H9 (cell line): ENCODE results near the gene MPP2. TPM values are rescaled to one million over a fixed set of nuclear protein-coding genes. Genes with fewer than 3 reads are reported as not detected.
"Not testable (repeated sequence)": the region's sequence is repeated elsewhere in the genome, so short reads cannot be mapped to it uniquely, and the experiment has no call there.

Experiments used
- DNase-seq: peaks from one replicate; pipeline ENCODE4 v3.0.0-alpha.2; 2017
- H2AFZ ChIP-seq: one replicate; pipeline ENCODE4 v1.6.1; 2013; ENCODE audit warnings: mild to moderate bottlenecking, low read length, control low read depth, moderate library complexity
- H2AK5ac ChIP-seq: 2 replicates; pipeline ENCODE4 v1.6.1; 2013; ENCODE audit warnings: low read length, control low read depth, mixed read lengths; ENCODE audit not compliant: insufficient read length
- H2BK120ac ChIP-seq: one replicate; pipeline ENCODE4 v1.6.1; 2013; ENCODE audit warnings: low read depth, mild to moderate bottlenecking, low read length, control low read depth, inconsistent platforms; ENCODE audit not compliant: poor library complexity, severe bottlenecking
- H2BK12ac ChIP-seq: 2 replicates; pipeline ENCODE4 v1.6.1; 2013; ENCODE audit warnings: low read length, control low read depth, mixed read lengths, low read depth; ENCODE audit not compliant: insufficient read length
- H2BK15ac ChIP-seq: 2 replicates; pipeline ENCODE4 v1.6.1; 2013; ENCODE audit warnings: low read depth, low read length, control low read depth
- H2BK20ac ChIP-seq: one replicate; pipeline ENCODE4 v1.6.1; 2013; ENCODE audit warnings: low read depth, mild to moderate bottlenecking, low read length, control low read depth, inconsistent platforms; ENCODE audit not compliant: poor library complexity, severe bottlenecking
- H2BK5ac ChIP-seq: 2 replicates; pipeline ENCODE4 v1.6.1; 2013; ENCODE audit warnings: low read length, control low read depth, mixed read lengths; ENCODE audit not compliant: insufficient read length
- H3K14ac ChIP-seq: 2 replicates; pipeline ENCODE4 v1.6.1; 2013; ENCODE audit warnings: low read length, control low read depth; ENCODE audit not compliant: insufficient read depth
- H3K18ac ChIP-seq: 2 replicates; pipeline ENCODE4 v1.6.1; 2013; ENCODE audit warnings: low read depth, mild to moderate bottlenecking, mixed read lengths, low read length, control low read depth; ENCODE audit not compliant: insufficient read length
- H3K23ac ChIP-seq: 2 replicates; pipeline ENCODE4 v1.6.1; 2013; ENCODE audit warnings: low read length, control low read depth, mixed read lengths, low read depth; ENCODE audit not compliant: insufficient read length
- H3K23me2 ChIP-seq: 2 replicates; pipeline ENCODE4 v1.6.1; 2013; ENCODE audit warnings: low read depth, mild to moderate bottlenecking, mixed read lengths, low read length, control low read depth; ENCODE audit not compliant: insufficient read length, poor library complexity, severe bottlenecking
- H3K27ac ChIP-seq: 2 replicates; pipeline ENCODE4 v1.5.1; 2013; ENCODE audit warnings: low read length, control low read depth, mixed read lengths, low read depth; ENCODE audit not compliant: insufficient read length
- H3K27me3 ChIP-seq: 2 replicates; pipeline ENCODE4 v1.6.1; 2013; ENCODE audit warnings: low read length, control low read depth, inconsistent platforms; ENCODE audit not compliant: insufficient read depth
- H3K4ac ChIP-seq: 2 replicates; pipeline ENCODE4 v1.6.1; 2013; ENCODE audit warnings: low read depth, mild to moderate bottlenecking, control low read depth, inconsistent platforms, low read length, moderate library complexity
- H3K4me1 ChIP-seq: 2 replicates; pipeline ENCODE4 v1.6.1; 2013; ENCODE audit warnings: low read length, control low read depth, inconsistent platforms; ENCODE audit not compliant: insufficient read depth
- H3K4me2 ChIP-seq: 2 replicates; pipeline ENCODE4 v1.6.1; 2013; ENCODE audit warnings: low read length, control low read depth, mixed read lengths; ENCODE audit not compliant: insufficient read length, insufficient read depth
- H3K56ac ChIP-seq: 2 replicates; pipeline ENCODE4 v1.6.1; 2013; ENCODE audit warnings: low read depth, mild to moderate bottlenecking, mixed read lengths, low read length, control low read depth; ENCODE audit not compliant: insufficient read length
- H3K79me1 ChIP-seq: 2 replicates; pipeline ENCODE4 v1.6.1; 2013; ENCODE audit warnings: low read depth, mild to moderate bottlenecking, moderate library complexity, low read length, control low read depth, inconsistent platforms; ENCODE audit not compliant: insufficient read depth, poor library complexity, severe bottlenecking
- H3K79me2 ChIP-seq: 2 replicates; pipeline ENCODE4 v1.6.1; 2013; ENCODE audit warnings: low read length, control low read depth, inconsistent platforms; ENCODE audit not compliant: insufficient read depth
- H3K9ac ChIP-seq: 2 replicates; pipeline ENCODE4 v1.6.1; 2013; ENCODE audit warnings: low read length, control low read depth, mixed read lengths; ENCODE audit not compliant: insufficient read length; ENCODE audit errors: extremely low read depth
- H3K9me3 ChIP-seq: one replicate; pipeline ENCODE4 v1.6.1; 2013; ENCODE audit warnings: low read depth, low read length, inconsistent platforms; ENCODE audit not compliant: control insufficient read depth
- H3T11ph ChIP-seq: one replicate; pipeline ENCODE4 v1.6.1; 2013; ENCODE audit warnings: mild to moderate bottlenecking, low read length, control low read depth, inconsistent platforms
- H4K20me1 ChIP-seq: one replicate; pipeline ENCODE4 v1.6.1; 2013; ENCODE audit not compliant: control insufficient read depth, insufficient read length, insufficient read depth
- H4K5ac ChIP-seq: 2 replicates; pipeline ENCODE4 v1.6.1; 2013; ENCODE audit warnings: low read depth, mild to moderate bottlenecking, mixed read lengths, low read length, control low read depth; ENCODE audit not compliant: insufficient read length
- H4K8ac ChIP-seq: replicated peaks from 2 replicates; pipeline ENCODE4 v1.6.1; 2013; ENCODE audit warnings: low read length, control low read depth, mixed read lengths, low read depth; ENCODE audit not compliant: insufficient read length
- H4K91ac ChIP-seq: 2 replicates; pipeline ENCODE4 v1.6.1; 2013; ENCODE audit warnings: low read depth, mild to moderate bottlenecking, moderate library complexity, mixed read lengths, low read length, control low read depth; ENCODE audit not compliant: insufficient read length
- H3K27ac Mint-ChIP-seq, 3 experiments: 2 replicates in 2 of 3; 3 replicates in 1 of 3; pipeline ENCODE4 v1.8.0; 2020 to 2021; ENCODE audit warnings: mixed read lengths in 3 of 3, mild to moderate bottlenecking in 1 of 3, moderate library complexity in 1 of 3
- H3K27me3 Mint-ChIP-seq: 2 replicates; pipeline ENCODE4 v1.8.0; 2021; ENCODE audit warnings: low read depth, mild to moderate bottlenecking, moderate library complexity, mixed read lengths
- H3K36me3 Mint-ChIP-seq, 3 experiments: 2 replicates in 2 of 3; 3 replicates in 1 of 3; pipeline ENCODE4 v1.8.0; 2020 to 2021; ENCODE audit warnings: low read depth in 3 of 3, mixed read lengths in 3 of 3; ENCODE audit not compliant: insufficient read depth in 1 of 3
- H3K4me1 Mint-ChIP-seq, 2 experiments: 2 replicates each; pipeline ENCODE4 v1.8.0; 2020; ENCODE audit warnings: mixed read lengths in 2 of 2
- H3K4me3 Mint-ChIP-seq, 2 experiments: 2 replicates in 1 of 2; 3 replicates in 1 of 2; pipeline ENCODE4 v1.8.0; 2020 to 2021; ENCODE audit warnings: mild to moderate bottlenecking in 2 of 2, mixed read lengths in 2 of 2, moderate library complexity in 1 of 2
- H3K9me3 Mint-ChIP-seq, 2 experiments: 2 replicates in 1 of 2; 3 replicates in 1 of 2; pipeline ENCODE4 v1.8.0; 2020; ENCODE audit warnings: mild to moderate bottlenecking in 2 of 2, mixed read lengths in 2 of 2, moderate library complexity in 1 of 2
- WGBS: extraction: QIAGEN DNeasy Blood & Tissue Kit; methylation state at CpG from one replicate; pipeline ENCODE4 v1.1.7; 2013; ENCODE audit warnings: missing lambda C conversion rate, low lambda C conversion rate, mixed read lengths; ENCODE audit not compliant: insufficient read length; ENCODE audit errors: extremely low coverage; 5-methylcytosine and 5-hydroxymethylcytosine counted together
- total RNA-seq: library from RNA; stranded (reverse); gene quantifications from 2 replicates; pipeline ENCODE4 v1.2.1, GENCODE V29; 2021
- TF ChIP-seq, protein P1 (sequence below): fragments of 200-600 bp; sonication (generic); conservative IDR thresholded peaks from 3 replicates; pipeline ENCODE4 v1.8.0; 2021; ENCODE audit warnings: antibody characterized with exemption, mild to moderate bottlenecking

The MPP2 gene
- total RNA-seq, 1 experiment from 2014 or later, result 16.3 TPM

DNA sequence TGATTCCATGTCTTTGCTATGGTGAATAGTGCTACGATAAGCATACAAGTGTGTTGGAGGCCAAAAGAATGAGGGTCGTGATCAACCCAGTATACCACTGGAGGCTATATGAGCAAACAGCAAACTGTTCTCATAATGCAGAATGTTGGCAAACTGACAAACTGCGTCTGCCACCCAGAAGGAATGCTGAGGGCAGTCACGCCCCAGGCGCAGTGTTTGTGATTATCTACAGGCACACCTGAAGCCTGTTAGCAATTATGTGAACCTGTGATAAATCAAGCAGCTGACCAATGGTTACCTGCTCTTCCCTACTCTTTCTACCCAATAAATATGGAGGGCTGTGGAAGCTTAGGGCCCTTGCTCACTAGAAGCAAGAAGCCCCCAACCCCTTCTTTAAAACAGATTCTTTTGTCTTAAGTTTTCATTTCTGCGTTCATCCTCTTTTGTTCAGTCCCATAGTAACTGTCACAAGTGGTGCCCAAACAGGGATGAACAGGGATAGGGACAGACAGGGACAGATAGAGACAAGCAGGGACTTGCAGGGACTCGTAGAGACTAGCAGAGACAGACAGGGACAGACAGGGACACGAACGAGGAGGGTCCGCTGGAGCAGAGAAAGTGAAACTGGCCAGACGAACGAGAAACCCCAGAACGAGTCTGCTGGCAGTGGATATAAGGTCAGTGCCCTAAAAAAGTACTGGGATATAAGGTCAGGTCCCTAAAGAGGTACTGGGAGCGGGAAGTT, 35.2 kb downstream of the MPP2 start:
- H3K27ac Mint-ChIP-seq, result no peak overlapping the region
- no peak overlapping the region for H2BK15ac ChIP-seq
- H3K4me3 Mint-ChIP-seq, result no peak overlapping the region
- H4K8ac ChIP-seq, result no peak overlapping the region
- H3K23ac ChIP-seq, result no peak overlapping the region
- H2BK12ac ChIP-seq, result no peak overlapping the region
- H3K4ac ChIP-seq, result no peak overlapping the region
- WGBS, result no CpG with 5 or more reads among the region's 14 CpGs
- H3K79me2 ChIP-seq, result no peaks in the 10 kb centered on the region
- H2AK5ac ChIP-seq, result no peak overlapping the region
- no peak overlapping the region for H2BK20ac ChIP-seq
- no peaks in the 10 kb centered on the region for H3K9me3 Mint-ChIP-seq
- H3K27me3 ChIP-seq, result no peaks in the 10 kb centered on the region
- H3K18ac ChIP-seq, result no peak overlapping the region
- H3K36me3 Mint-ChIP-seq, result peaks cover 0 to 2% (median 0%) of the 10 kb centered on the region in 3 experiments; a peak in 2 of 7 replicates
- TF ChIP-seq, protein P1, sequence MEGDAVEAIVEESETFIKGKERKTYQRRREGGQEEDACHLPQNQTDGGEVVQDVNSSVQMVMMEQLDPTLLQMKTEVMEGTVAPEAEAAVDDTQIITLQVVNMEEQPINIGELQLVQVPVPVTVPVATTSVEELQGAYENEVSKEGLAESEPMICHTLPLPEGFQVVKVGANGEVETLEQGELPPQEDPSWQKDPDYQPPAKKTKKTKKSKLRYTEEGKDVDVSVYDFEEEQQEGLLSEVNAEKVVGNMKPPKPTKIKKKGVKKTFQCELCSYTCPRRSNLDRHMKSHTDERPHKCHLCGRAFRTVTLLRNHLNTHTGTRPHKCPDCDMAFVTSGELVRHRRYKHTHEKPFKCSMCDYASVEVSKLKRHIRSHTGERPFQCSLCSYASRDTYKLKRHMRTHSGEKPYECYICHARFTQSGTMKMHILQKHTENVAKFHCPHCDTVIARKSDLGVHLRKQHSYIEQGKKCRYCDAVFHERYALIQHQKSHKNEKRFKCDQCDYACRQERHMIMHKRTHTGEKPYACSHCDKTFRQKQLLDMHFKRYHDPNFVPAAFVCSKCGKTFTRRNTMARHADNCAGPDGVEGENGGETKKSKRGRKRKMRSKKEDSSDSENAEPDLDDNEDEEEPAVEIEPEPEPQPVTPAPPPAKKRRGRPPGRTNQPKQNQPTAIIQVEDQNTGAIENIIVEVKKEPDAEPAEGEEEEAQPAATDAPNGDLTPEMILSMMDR, result no peak
- no peak overlapping the region for H4K5ac ChIP-seq
- no peak overlapping the region for H2AFZ ChIP-seq
- no peaks in the 10 kb centered on the region for H3K4me1 ChIP-seq
- peaks cover 22% of the 10 kb centered on the region for H3K27me3 Mint-ChIP-seq
- no peak overlapping the region for H3K56ac ChIP-seq
- H3K4me1 Mint-ChIP-seq, result peaks cover 0 to 9% of the 10 kb centered on the region in 2 experiments; a peak in 2 of 4 replicates
- no peak overlapping the region for H3K14ac ChIP-seq
- H3K9ac ChIP-seq, result no peak overlapping the region
- no peak for DNase-seq
- peaks cover 4% of the 10 kb centered on the region for H4K20me1 ChIP-seq
- H3T11ph ChIP-seq, result no peak overlapping the region
- H3K4me2 ChIP-seq, result no peak overlapping the region
- H2BK120ac ChIP-seq, result no peak overlapping the region
- no peaks in the 10 kb centered on the region for H3K23me2 ChIP-seq
- H3K9me3 ChIP-seq, result no peaks in the 10 kb centered on the region
- no peak overlapping the region for H3K27ac ChIP-seq
- no peak overlapping the region for H2BK5ac ChIP-seq
- no peak overlapping the region for H4K91ac ChIP-seq
- no peaks in the 10 kb centered on the region for H3K79me1 ChIP-seq

DNA sequence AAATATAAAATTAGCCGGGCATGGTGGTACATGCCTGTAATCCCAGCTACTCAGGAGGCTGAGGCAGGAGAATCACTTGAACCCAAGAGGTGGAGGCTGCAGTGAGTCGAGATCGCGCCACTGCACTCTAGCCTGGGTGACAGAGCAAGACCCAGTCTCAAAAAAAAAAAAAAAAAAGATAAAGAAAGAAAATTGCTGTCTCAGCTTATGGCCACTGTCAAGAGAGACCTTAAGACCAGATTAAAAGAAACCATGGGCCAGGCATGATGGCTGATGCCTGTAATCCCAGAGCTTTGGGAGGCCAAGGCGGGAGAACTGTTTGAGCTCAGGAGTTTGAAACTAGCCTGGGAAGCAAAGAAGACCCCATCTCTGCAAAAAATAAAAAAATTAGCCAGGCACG, 38.3 kb downstream of the MPP2 start:
- H3K18ac ChIP-seq, H3K4me3 Mint-ChIP-seq, H4K91ac ChIP-seq, H3K9ac ChIP-seq, H2AK5ac ChIP-seq, H3K4me1 ChIP-seq, H3K4ac ChIP-seq, H3K23ac ChIP-seq, H3K4me2 ChIP-seq, H4K5ac ChIP-seq, DNase-seq, H3K9me3 Mint-ChIP-seq, H3K14ac ChIP-seq, H3K56ac ChIP-seq, H2BK15ac ChIP-seq, H3K9me3 ChIP-seq, H4K8ac ChIP-seq, H2BK120ac ChIP-seq, H3K27me3 ChIP-seq, H4K20me1 ChIP-seq, H2AFZ ChIP-seq, H2BK20ac ChIP-seq, H3K79me1 ChIP-seq, H2BK12ac ChIP-seq, H3K4me1 Mint-ChIP-seq, H3K79me2 ChIP-seq, H3K23me2 ChIP-seq, H2BK5ac ChIP-seq, H3K27ac ChIP-seq, H3T11ph ChIP-seq, H3K27ac Mint-ChIP-seq, H3K36me3 Mint-ChIP-seq: not testable (repeated sequence)
- no CpG with 5 or more reads among the region's 6 CpGs for WGBS
- H3K27me3 Mint-ChIP-seq, result peaks cover 23% of the 10 kb centered on the region
